NCI-H128 (cell line): Measurements from ENCODE around the gene AMN.

Experiments used
- DNase-seq: peaks from one replicate; lab custom pipeline; 2025; ENCODE audit not compliant: unreplicated experiment; lab: John Stamatoyannopoulos, UW

Gene AMN

GRCh38 chr14:102927878-102928411 is 5.5 kb downstream of the AMN start:
- no peak for DNase-seq

- DNase-seq: peak; percentile 62
Measured at GRCh38 chr14:102928412-102929240, 6.2 kb downstream of the AMN start.

- DNase-seq: no peak
Measured at GRCh38 chr14:102929241-102930137, 7.0 kb downstream of the AMN start.

- no peak for DNase-seq
Measured at GRCh38 chr14:102930138-102930752, 7.8 kb downstream of the AMN start.

- no peak for DNase-seq
Measured at GRCh38 chr14:102930753-102931579, 8.5 kb downstream of the AMN start.

GRCh38 chr14:102931580-102932285 is 9.3 kb downstream of the AMN start:
- no peak for DNase-seq

GRCh38 chr14:102932484-102933248 is 10.2 kb downstream of the AMN start:
- DNase-seq: no peak

- no peak for DNase-seq
Measured at GRCh38 chr14:102933618-102934231, 11.3 kb downstream of the AMN start.

GRCh38 chr14:102935756-102936155 is 13.3 kb downstream of the AMN start:
- DNase-seq: no peak

GRCh38 chr14:102937331-102938175 is 15.1 kb downstream of the AMN start:
- no peak for DNase-seq

GRCh38 chr14:102938191-102938590 is 15.7 kb downstream of the AMN start:
- no peak for DNase-seq

GRCh38 chr14:102939329-102939728 is 16.9 kb downstream of the AMN start:
- no peak for DNase-seq

- no peak for DNase-seq
Measured at GRCh38 chr14:102939820-102940561, 17.5 kb downstream of the AMN start.

- no peak for DNase-seq
Measured at GRCh38 chr14:102940729-102941362, 18.4 kb downstream of the AMN start.

GRCh38 chr14:102941419-102942011 is 19.1 kb downstream of the AMN start:
- no peak for DNase-seq

- DNase-seq: no peak
Measured at GRCh38 chr14:102942069-102942468, 19.6 kb downstream of the AMN start.
